K562 (cell line): ENCODE results near the gene MILR1. TPM values are rescaled to one million over a fixed set of nuclear protein-coding genes. Genes with fewer than 3 reads are reported as not detected.
A peak's percentile ranks its signal among the peaks of the same experiment; 100 is the strongest.

Experiments
- ATF1 ChIP-seq, 2 experiments: fragments of 450-650 bp in 1 of 2; IDR thresholded peaks; 2 replicates each; pipeline ENCODE4 v1.6.1; 2016; ENCODE audit warnings: missing compliant biosample characterization in 1 of 2, missing genetic modification characterization in 1 of 2
- ATF7 ChIP-seq: fragments of 450-650 bp; IDR thresholded peaks from 2 replicates; pipeline ENCODE4 v1.7.1; 2014; ENCODE audit warnings: mild to moderate bottlenecking, moderate library complexity
- ETV1 ChIP-seq: fragments of 450-650 bp; conservative IDR thresholded peaks from 2 replicates; pipeline ENCODE4 v1.6.1; 2016; ENCODE audit warnings: missing genetic modification characterization, control low read depth, low read depth, missing compliant biosample characterization
- JUND ChIP-seq, 2 experiments: IDR thresholded peaks; 2 replicates in 1 of 2; 3 replicates in 1 of 2; pipeline ENCODE4 v1.6.1; 2011; ENCODE audit warnings: borderline replicate concordance in 2 of 2, low read depth in 2 of 2, low read length in 2 of 2, improper control_type of control experiment in 1 of 2, missing biosample characterization in 1 of 2, missing genetic modification characterization in 1 of 2, missing genetic modification reagents in 1 of 2
- KDM4B ChIP-seq, 2 experiments: fragments of 450-650 bp in 1 of 2; sonication (generic) in 1 of 2; IDR thresholded peaks; 2 replicates each; pipeline ENCODE4 v1.6.1; 2016 to 2017; ENCODE audit warnings: borderline replicate concordance in 2 of 2, antibody characterized with exemption in 1 of 2, low read depth in 1 of 2, mild to moderate bottlenecking in 1 of 2
- KLF16 ChIP-seq: IDR thresholded peaks from 2 replicates; pipeline ENCODE4 v1.6.1; 2016; ENCODE audit warnings: antibody characterized with exemption
- MEF2D ChIP-seq: conservative IDR thresholded peaks from 2 replicates; pipeline ENCODE4 v1.6.1; 2016; ENCODE audit warnings: low read depth, missing genetic modification characterization, missing compliant biosample characterization
- PRDM10 ChIP-seq: fragments of 450-650 bp; IDR thresholded peaks from 2 replicates; pipeline ENCODE4 v1.6.1; 2018; ENCODE audit not compliant: partially characterized antibody
- RREB1 ChIP-seq: fragments of 250-450 bp; sonication (Bioruptor Pico); IDR thresholded peaks from 2 replicates; pipeline ENCODE4 v1.4.0; 2020
- TAF1 ChIP-seq: IDR thresholded peaks from 2 replicates; pipeline ENCODE4 v1.6.1; 2011; ENCODE audit warnings: mild to moderate bottlenecking, low read length, moderate library complexity; ENCODE audit not compliant: insufficient read depth, control insufficient read depth, severe bottlenecking; ENCODE audit errors: extremely low read depth
- ZBTB12 ChIP-seq: fragments of 250-450 bp; sonication (Bioruptor Pico); IDR thresholded peaks from 2 replicates; pipeline ENCODE4 v1.4.0; 2020
- ZBTB5 ChIP-seq: fragments of 450-650 bp; IDR thresholded peaks from 2 replicates; pipeline ENCODE4 v1.6.1; 2017; ENCODE audit warnings: antibody characterized with exemption
- polyA plus RNA-seq, 8 experiments: library from polyadenylated mRNA; depleted of rRNA in 4 of 8; stranded (reverse) in 5 of 8; unstranded in 3 of 8; fragments of >200 nt; fragmentation: Nextera tagmentation in 2 of 8; fragmentation: Illumina TruSeq in 1 of 8; extraction: Ambion mirVana in 2 of 8; extraction: Trizol in 1 of 8; gene quantifications; 2 replicates each; pipeline versions ENCODE4 v1.2.1 to v1.2.3, GENCODE V29; 2011 to 2014; ENCODE audit warnings: inconsistent platforms in 1 of 8, missing spikeins in 1 of 8
- total RNA-seq, 7 experiments: library from RNA; depleted of rRNA in 6 of 7; stranded (reverse); fragments of >200 nt in 6 of 7; fragmentation: Illumina TruSeq in 2 of 7; extraction: Trizol in 2 of 7; gene quantifications; 2 replicates each; pipeline versions ENCODE4 v1.2.1 to v1.2.3, GENCODE V29; 2011 to 2021; ENCODE audit warnings: low replicate concordance in 1 of 7

MILR1 gene
- total and polyA plus RNA-seq, 9 of the 15 experiments (the other 6 are each of a cell fraction or from before 2014, with no cell fraction given): 3.8 to 14.1 (median 7.1) TPM

GRCh38 chr17:64406321-64407200 is 42.4 kb upstream of the MILR1 start (continued):
- TF ChIP-seq PRDM10: no peak
- TF ChIP-seq ATF1 (CRISPR knock-in tag; IDR thresholded peaks at IDR 0.05): no peak
- peak; percentile 24; the same call in 1 of the 2 replicates for TF ChIP-seq ATF1 (tag; IDR thresholded peaks at IDR 0.05)
- no peak for TF ChIP-seq RREB1
- peak; percentile 22; the same call in 1 of the 2 replicates for TF ChIP-seq ATF7
- no peak for TF ChIP-seq TAF1
- TF ChIP-seq MEF2D (tag): no peak
- TF ChIP-seq ZBTB5: peak; percentile 96
- peak; percentile 86 for TF ChIP-seq ETV1 (tag)
- no peak for TF ChIP-seq ZBTB12 (CRISPR knock-in tag)
- TF ChIP-seq JUND (IDR thresholded peaks at IDR 0.05; ENCODE audit: borderline replicate concordance, low read depth, low read length): no peak
- TF ChIP-seq JUND (tag; IDR thresholded peaks at IDR 0.05; ENCODE audit: borderline replicate concordance, low read depth, low read length): no peak
- TF ChIP-seq KLF16: no peak
- no peak for TF ChIP-seq KDM4B (IDR thresholded peaks at IDR 0.05; ENCODE audit: borderline replicate concordance in 2 of 2, low read depth in 1 of 2)
